ENCODE data around the gene SLC25A20. TPM values are rescaled to one million over a fixed set of nuclear protein-coding genes. Genes with fewer than 3 reads are reported as not detected.

SLC25A20 gene
- total RNA-seq, 2 donors from 2014 or later = 58.8 to 67.7 TPM

DNA sequence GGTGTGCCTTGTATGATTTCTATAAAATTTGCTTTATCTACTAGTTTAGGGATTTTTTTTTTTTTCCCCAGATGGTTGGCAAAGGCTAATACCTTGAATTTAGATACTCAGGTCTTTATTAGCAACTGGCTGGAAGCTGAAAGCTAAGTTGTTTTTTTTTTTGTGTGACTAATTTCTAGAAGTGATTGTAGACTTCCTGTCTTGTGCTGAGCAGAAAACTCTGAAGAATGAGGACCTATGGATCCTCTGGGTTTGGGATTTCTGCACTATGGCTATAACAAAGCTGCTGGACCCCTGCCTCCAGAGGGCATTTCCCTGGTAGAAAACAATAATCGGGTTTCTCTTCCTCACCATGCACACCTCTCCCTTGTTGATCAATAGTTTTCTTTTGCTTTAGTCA, 30.0 kb upstream of the SLC25A20 start:
- DNase-seq (ENCODE audit: low spot score) = no peak
- Histone ChIP-seq H3K4me1 (peaks cover 0 to 68% of the 10 kb centered on the region in 2 donors), H3K4me3 (no peak overlapping the region), H3K36me3 (peaks cover 23% of the 10 kb centered on the region), H3K9me3 (no peaks in the 10 kb centered on the region), H3K27ac (peak overlapping the region; percentile 59 to 84), H3K27me3 (no peaks in the 10 kb centered on the region)
- TF ChIP-seq CTCF (IDR thresholded peaks at IDR 0.05) = no peak

GRCh38 chr3:48927928-48928327, 29.2 kb upstream of the SLC25A20 start:
- Histone ChIP-seq H3K36me3 (peaks cover 24% of the 10 kb centered on the region), H3K27ac (peak overlapping the region; percentile 59 to 84), H3K4me1 (peaks cover 0 to 66% of the 10 kb centered on the region in 2 donors), H3K27me3 (no peaks in the 10 kb centered on the region), H3K4me3 (peak overlapping the region in 1 of 2 donors; percentile 22), H3K9me3 (no peaks in the 10 kb centered on the region)
- no peak for TF ChIP-seq CTCF (IDR thresholded peaks at IDR 0.05)
- no peak for DNase-seq (ENCODE audit: low spot score)

GRCh38 chr3:48926425-48927392, 28.0 kb upstream of the SLC25A20 start:
- DNase-seq (ENCODE audit: low spot score) = no peak
- peaks cover 0 to 60% of the 10 kb centered on the region in 2 donors for H3K4me1 ChIP-seq
- H3K9me3 ChIP-seq = no peaks in the 10 kb centered on the region
- H3K36me3 ChIP-seq = peaks cover 34% of the 10 kb centered on the region
- peak overlapping the region; percentile 59 to 84 for H3K27ac ChIP-seq
- H3K27me3 ChIP-seq = no peaks in the 10 kb centered on the region
- TF ChIP-seq CTCF (IDR thresholded peaks at IDR 0.05) = no peak
- H3K4me3 ChIP-seq = peak overlapping the region in 1 of 2 donors; percentile 22

DNA sequence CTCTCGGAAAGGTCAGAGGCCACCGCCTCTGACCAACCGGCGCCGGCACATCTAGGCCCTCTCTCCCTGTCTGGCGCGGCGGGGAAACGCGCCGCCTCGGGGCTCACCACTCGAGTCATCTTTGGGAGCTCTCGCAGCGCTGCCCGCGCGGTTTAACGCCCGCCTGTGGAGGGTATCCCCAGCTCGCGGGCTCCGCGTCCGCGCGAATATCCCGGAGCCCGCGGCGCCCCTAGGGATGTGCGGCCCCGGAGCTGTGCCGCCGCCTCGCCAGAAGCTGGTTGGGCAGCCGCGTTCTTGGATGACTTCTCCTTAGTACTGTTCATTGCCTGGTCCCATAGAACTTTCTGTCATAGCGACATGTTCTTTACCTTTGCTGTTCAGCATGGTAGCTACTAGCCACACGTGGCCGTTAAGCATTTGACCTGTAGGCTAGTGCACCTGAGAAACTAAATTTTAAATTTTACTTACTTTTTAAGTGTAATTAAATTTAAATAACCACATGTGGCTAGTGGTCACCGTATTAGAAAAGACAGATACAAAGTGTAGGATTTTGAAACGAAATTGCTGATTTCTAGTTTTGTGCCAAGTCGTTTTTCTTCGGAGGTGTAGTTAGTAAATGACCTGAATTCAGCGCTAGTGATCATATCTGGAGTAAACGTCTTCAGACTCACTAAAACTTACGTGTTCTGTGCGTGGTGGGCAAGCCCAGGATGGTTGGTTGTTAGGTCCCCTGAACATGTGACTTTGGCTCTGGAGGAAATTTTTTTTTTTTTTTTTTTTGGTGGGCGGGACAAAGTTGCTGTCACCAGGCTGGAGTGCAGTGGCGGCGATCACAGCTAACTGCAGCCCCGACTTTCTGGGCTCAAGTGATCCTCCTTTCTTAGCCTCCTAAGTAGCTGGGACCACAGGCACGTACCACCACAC, 20.8 kb upstream of the SLC25A20 start:
- Histone ChIP-seq H3K36me3 (peaks cover 21% of the 10 kb centered on the region), H3K27me3 (no peaks in the 10 kb centered on the region), H3K4me1 (peaks cover 0 to 23% of the 10 kb centered on the region in 2 donors), H3K4me3 (peak overlapping the region; percentile 76 to 89), H3K9me3 (no peaks in the 10 kb centered on the region), H3K27ac (peak overlapping the region; percentile 96)
- DNase-seq (ENCODE audit: low spot score) = no peak
- no peak for TF ChIP-seq CTCF (IDR thresholded peaks at IDR 0.05)

DNA sequence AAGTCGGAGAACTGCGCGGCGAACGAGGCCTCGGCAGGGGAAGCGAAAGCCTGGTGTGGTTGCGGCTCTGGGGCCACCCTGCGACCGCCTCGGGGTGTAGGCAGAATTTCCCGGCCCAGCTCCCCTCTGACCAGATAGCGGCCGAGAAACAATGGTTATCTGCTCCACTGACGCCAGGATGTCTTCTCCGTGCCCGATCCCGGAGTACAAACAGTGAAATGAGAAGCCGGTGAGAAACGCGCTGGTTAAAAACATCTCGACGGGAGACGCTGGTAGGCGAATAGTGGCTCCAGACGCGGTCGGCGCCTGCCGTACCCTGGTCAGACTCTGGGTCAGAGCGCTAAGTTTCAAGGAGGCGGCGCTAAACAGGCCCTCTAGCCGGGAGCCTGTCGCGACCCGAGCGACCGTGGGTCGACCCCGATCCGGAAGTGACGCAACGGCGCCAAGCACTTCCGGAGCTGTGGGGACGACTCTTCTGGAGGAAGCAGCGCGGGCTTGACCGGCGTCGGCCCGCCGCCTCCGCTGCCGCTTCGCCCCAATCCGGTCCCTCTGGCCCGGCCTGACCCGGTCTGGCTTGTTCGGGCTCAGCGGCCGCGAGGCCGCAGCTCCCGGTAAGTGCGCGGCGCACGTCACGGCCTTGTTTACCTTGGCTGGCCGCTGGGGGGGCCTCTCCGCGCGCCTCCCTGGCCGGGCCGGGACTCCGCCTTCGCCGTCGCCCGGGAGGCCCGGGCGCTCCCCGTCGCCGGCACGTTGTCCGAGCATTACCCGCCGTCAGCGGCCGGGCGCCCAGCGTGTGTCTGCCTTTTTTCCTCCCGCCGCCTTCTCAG, 19.9 kb upstream of the SLC25A20 start, which contains the start of gene ARIH2:
TSS of gene ARIH2 (plus strand) at position 455 of the 827 bp plus-strand sequence. CDS start 8,717 bp downstream, outside the sequence.
- DNase-seq (ENCODE audit: low spot score) = peak; percentile 95
- H3K27me3 ChIP-seq = no peaks in the 10 kb centered on the region
- no peaks in the 10 kb centered on the region for H3K9me3 ChIP-seq
- peak within 1 kb of the TSS; percentile 96 for H3K27ac ChIP-seq
- peaks cover 12% of the 10 kb centered on the region for H3K36me3 ChIP-seq
- H3K4me1 ChIP-seq = peaks cover 0 to 23% of the 10 kb centered on the region in 2 donors
- peak within 1 kb of the TSS; percentile 76 to 89 for H3K4me3 ChIP-seq
- TF ChIP-seq CTCF (IDR thresholded peaks at IDR 0.05) = peak in 1 of 2 donors; percentile 27

Data from right atrium auricular region (tissue), 2 donors.